ENCODE results near the gene ITGA7. TPM values are rescaled to one million over a fixed set of nuclear protein-coding genes. Genes with fewer than 3 reads are reported as not detected.

ITGA7 gene
- polyA plus RNA-seq (2012; rRNA removed), result 17.6 and 19.7 TPM in 2 replicates
- 7.3 and 9.1 TPM in 2 replicates for polyA plus RNA-seq (2012; cell fraction: cytosol; rRNA removed)
- polyA plus RNA-seq (2012; cell fraction: nucleus; rRNA removed), result 71.0 and 80.7 TPM in 2 replicates

DNA sequence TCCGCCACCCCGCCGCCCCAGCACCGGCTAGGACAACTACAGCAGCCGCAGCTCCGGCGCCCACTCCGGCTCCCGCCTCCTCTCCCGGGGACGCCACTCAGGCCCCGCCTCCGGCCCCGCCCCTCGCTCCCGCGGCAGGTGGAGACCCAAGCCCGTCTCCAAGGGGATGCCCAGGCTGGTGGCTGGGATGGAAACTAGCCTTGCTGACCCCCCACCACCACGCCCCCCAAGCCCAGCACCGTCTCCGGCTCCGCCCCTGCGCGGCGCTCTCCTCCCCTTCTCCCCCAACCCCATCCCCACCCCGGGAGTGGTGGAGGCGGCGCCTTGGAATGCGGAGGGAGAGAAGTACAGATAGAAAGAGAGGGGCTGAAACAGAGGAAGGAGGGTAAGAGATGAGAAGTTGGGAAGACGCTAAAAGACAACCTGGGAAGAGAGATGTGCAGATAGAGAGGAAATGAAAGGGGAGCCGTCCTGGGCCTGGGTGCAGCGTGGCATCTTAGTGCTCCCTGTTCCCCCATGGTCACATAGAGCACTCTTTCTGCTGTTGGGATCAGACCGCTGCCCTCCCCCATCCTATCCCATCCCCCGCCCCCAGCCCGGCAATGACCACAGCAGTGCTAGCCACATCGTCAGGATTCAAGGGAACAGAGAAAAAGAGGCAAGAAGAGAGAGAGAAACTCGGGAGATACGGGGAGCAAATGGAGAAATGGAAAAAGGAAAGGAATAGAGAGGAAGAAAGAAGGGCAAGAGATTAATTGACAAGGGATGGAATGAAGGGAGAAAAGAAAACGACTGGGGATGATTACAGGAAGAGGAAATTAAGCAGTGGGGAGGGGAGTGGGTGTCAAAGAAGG lies at the start of gene ITGA7:
ITGA7 (minus strand) TSS at position 64 of the 854 bp plus-strand sequence. CDS start 222 bp downstream, outside the sequence.
- peak; percentile 92 for DNase-seq
- Histone ChIP-seq H2AFZ (ENCODE audit: low read depth) (peak within 1 kb of the TSS; percentile 92), H3K36me3 (replicated peaks in 1 of 2; ENCODE audit: control insufficient read depth in 1 of 2, insufficient read depth in 2 of 2, low read length in 1 of 2) (no peaks in the 10 kb centered on the region), H4K20me1 (ENCODE audit: insufficient read depth) (no peaks in the 10 kb centered on the region), H3K9ac (peak within 1 kb of the TSS; percentile 41; the same call in 1 of the 2 replicates), H3K27me3 (ENCODE audit: insufficient read depth) (no peaks in the 10 kb centered on the region; the same call in 1 of the 2 replicates), H3K79me2 (ENCODE audit: insufficient read depth) (no peaks in the 10 kb centered on the region), H3K9me3 (no peaks in the 10 kb centered on the region), H3F3A (replicated peaks; ENCODE audit: insufficient read depth) (no peaks in the 10 kb centered on the region), H3K4me1 (ENCODE audit: control insufficient read depth in 1 of 2, insufficient read depth in 2 of 2, low read depth in 1 of 2, low read length in 1 of 2) (peaks cover 11 to 12% of the 10 kb centered on the region in 2 experiments; a peak in 2 of 4 replicates), H3K4me3 (ENCODE audit: low read depth in 2 of 2, low read length in 1 of 2) (peak within 1 kb of the TSS; percentile 51 to 69), H3K9me2 (no peaks in the 10 kb centered on the region), H3K27ac (ENCODE audit: low read depth in 2 of 2, low read length in 1 of 2) (no peak within 1 kb of the TSS), H3K4me2 (peak within 1 kb of the TSS; percentile 87)
- CTCF ChIA-PET, result interaction anchor here (0.9 to 1.6 kb wide), 4 partner anchors 17 to 64 kb away, joined by 3 to 6 read pairs (median 4); no protein-coding TSS in a partner anchor
- WGBS (ENCODE audit: low lambda C conversion rate), result under 1% methylated on average over 25 of the region's 39 CpGs
- POLR2A ChIA-PET, result interaction anchor here (1.2 kb wide), 1 partner anchor 8 kb away, joined by 6 read pairs; the partner anchor contains the start of gene BLOC1S1
- no peak for TF ChIP-seq SIN3A (IDR thresholded peaks at IDR 0.05; ENCODE audit: borderline replicate concordance, low read depth, low read length)
- no peak for TF ChIP-seq RFX5 (IDR thresholded peaks at IDR 0.05; ENCODE audit: low read length)
- no peak for TF ChIP-seq MXI1 (IDR thresholded peaks at IDR 0.05; ENCODE audit: low read depth, low read length)

DNA sequence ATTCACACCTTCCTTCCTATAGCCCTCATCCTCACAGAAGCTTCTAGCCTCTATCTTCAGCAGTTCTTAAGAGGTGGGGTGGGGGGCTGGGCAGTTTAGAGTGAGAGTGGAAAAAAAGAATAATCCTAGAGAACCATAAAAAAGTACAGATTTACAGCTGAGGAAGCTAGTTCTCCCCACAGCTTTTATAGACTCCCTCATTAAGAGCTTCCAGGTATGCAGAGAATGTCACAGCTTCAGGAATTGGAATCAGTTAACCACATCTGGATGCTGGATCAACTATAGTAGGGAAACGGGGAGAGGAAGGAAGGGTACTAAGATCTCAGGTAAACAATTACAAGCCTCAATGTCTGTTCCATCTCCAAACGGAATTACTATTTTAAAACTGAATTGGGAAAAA lies 47.5 kb upstream of the ITGA7 start:
- no peaks in the 10 kb centered on the region for H3K27me3 ChIP-seq (ENCODE audit: insufficient read depth)
- no peaks in the 10 kb centered on the region for H4K20me1 ChIP-seq (ENCODE audit: insufficient read depth)
- TF ChIP-seq FOXJ3 (CRISPR knock-in tag; IDR thresholded peaks at IDR 0.05) (no peak), EP300 (IDR thresholded peaks at IDR 0.05; ENCODE audit: borderline replicate concordance in 1 of 2, low read depth in 1 of 2, low read length in 1 of 2) (no peak), USF1 (IDR thresholded peaks at IDR 0.05; ENCODE audit: borderline replicate concordance, low read depth) (no peak), RFX5 (IDR thresholded peaks at IDR 0.05; ENCODE audit: low read length) (no peak), SIN3A (IDR thresholded peaks at IDR 0.05; ENCODE audit: borderline replicate concordance, low read depth, low read length) (no peak)
- TF ChIP-seq, protein P1, sequence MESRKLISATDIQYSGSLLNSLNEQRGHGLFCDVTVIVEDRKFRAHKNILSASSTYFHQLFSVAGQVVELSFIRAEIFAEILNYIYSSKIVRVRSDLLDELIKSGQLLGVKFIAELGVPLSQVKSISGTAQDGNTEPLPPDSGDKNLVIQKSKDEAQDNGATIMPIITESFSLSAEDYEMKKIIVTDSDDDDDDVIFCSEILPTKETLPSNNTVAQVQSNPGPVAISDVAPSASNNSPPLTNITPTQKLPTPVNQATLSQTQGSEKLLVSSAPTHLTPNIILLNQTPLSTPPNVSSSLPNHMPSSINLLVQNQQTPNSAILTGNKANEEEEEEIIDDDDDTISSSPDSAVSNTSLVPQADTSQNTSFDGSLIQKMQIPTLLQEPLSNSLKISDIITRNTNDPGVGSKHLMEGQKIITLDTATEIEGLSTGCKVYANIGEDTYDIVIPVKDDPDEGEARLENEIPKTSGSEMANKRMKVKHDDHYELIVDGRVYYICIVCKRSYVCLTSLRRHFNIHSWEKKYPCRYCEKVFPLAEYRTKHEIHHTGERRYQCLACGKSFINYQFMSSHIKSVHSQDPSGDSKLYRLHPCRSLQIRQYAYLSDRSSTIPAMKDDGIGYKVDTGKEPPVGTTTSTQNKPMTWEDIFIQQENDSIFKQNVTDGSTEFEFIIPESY (IDR thresholded peaks at IDR 0.05; ENCODE audit: borderline replicate concordance, low read depth), result no peak
- ChIA-PET CTCF (interaction anchor here (2.4 to 2.7 kb wide), 2 partner anchors 16 to 42 kb away, joined by 11 to 14 read pairs; no protein-coding TSS in a partner anchor), POLR2A (interaction anchor here (1.9 kb wide), 1 partner anchor 12 kb away, joined by 6 read pairs; no protein-coding TSS in a partner anchor)
- H3K36me3 ChIP-seq (replicated peaks in 1 of 2; ENCODE audit: control insufficient read depth in 1 of 2, insufficient read depth in 2 of 2, low read length in 1 of 2), result peaks cover 69 to 75% of the 10 kb centered on the region in 2 experiments
- no peak for DNase-seq
- H3K79me2 ChIP-seq (ENCODE audit: insufficient read depth), result no peaks in the 10 kb centered on the region
- H3K9ac ChIP-seq, result no peak overlapping the region
- H2AFZ ChIP-seq (ENCODE audit: low read depth), result no peak overlapping the region
- H3K4me2 ChIP-seq, result no peak overlapping the region
- H3K9me3 ChIP-seq, result no peaks in the 10 kb centered on the region
- H3F3A ChIP-seq (replicated peaks; ENCODE audit: insufficient read depth), result peaks cover 26% of the 10 kb centered on the region
- H3K4me3 ChIP-seq (ENCODE audit: low read depth in 2 of 2, low read length in 1 of 2), result no peak overlapping the region
- H3K4me1 ChIP-seq (ENCODE audit: control insufficient read depth in 1 of 2, insufficient read depth in 2 of 2, low read depth in 1 of 2, low read length in 1 of 2), result no peaks in the 10 kb centered on the region
- no peaks in the 10 kb centered on the region for H3K9me2 ChIP-seq
- H3K27ac ChIP-seq (ENCODE audit: low read depth in 2 of 2, low read length in 1 of 2), result no peak overlapping the region
- WGBS (ENCODE audit: low lambda C conversion rate), result 89% methylated on average over 2 of the region's 2 CpGs

All from SK-N-SH (cell line).